HCT116 (cell line): ENCODE data around the gene SND1. TPM values are rescaled to one million over a fixed set of nuclear protein-coding genes. Genes with fewer than 3 reads are reported as not detected.

ENCODE experiments used
- ATAC-seq: fragments of 200-7000 bp; cut with Tn5 transposase; 2 replicates; pipeline ENCODE4 v1.9.1; 2020; ENCODE audit warnings: mild to moderate bottlenecking, moderate library complexity
- BruUV-seq: library from RNA; stranded (reverse); fragments of 400-500 nt; replicated peaks from 2 replicates; lab custom pipeline; 2021; lab: Mats Ljungman, UMichigan
- CTCF ChIA-PET: fragments of 300-600 bp; sonication (Branson Sonifier 250); formaldehyde crosslinking; loops from one replicate; lab custom pipeline; 2021; ENCODE audit warnings: antibody characterized with exemption; lab: Charles Lee
- POLR2A ChIA-PET: fragments of 300-600, 350-600 bp; sonication (Branson Sonifier 250); formaldehyde crosslinking; loops from one replicate; lab custom pipeline; 2021; ENCODE audit warnings: antibody characterized with exemption; lab: Charles Lee
- RAD21 ChIA-PET, 2 experiments: fragments of 300-600 bp; sonication (Branson Sonifier 250); formaldehyde crosslinking; loops; one replicate each; lab custom pipeline; 2023; ENCODE audit warnings: low total read pairs in 2 of 2; ENCODE audit not compliant: uncharacterized antibody in 2 of 2, unreplicated experiment in 2 of 2, low non-redundant PET in 1 of 2; lab: Charles Lee
- DNase-seq: peaks from one replicate; pipeline ENCODE4 v3.0.0-alpha.2; 2010; ENCODE audit warnings: low read depth, low spot score
- H2AFZ ChIP-seq: fragments of 200-600 bp; shearing (Covaris generic), sonication (generic); 2 replicates; pipeline ENCODE4 v1.6.1; 2017; ENCODE audit warnings: low read depth, mixed run types, mixed read lengths, antibody characterized with exemption, low read length; ENCODE audit not compliant: poor library complexity, severe bottlenecking
- H3K27ac ChIP-seq: 2 replicates; pipeline ENCODE4 v1.5.1; 2012; ENCODE audit warnings: low read depth, low read length
- H3K27me3 ChIP-seq: fragments of 200-600 bp; sonication (generic); 2 replicates; pipeline ENCODE4 v1.6.1; 2016; ENCODE audit warnings: mixed run types, low read length, mixed read lengths; ENCODE audit not compliant: insufficient read depth
- H3K36me3 ChIP-seq, 2 experiments: fragments of 200-500 bp in 1 of 2; fragments of 200-600 bp in 1 of 2; sonication (Bioruptor generic) in 1 of 2; sonication (generic) in 1 of 2; 2 replicates each; pipeline versions ENCODE4 v1.5.1 to v1.6.1; 2014 to 2016; ENCODE audit warnings: low read length in 2 of 2, inconsistent platforms in 1 of 2, mixed read lengths in 1 of 2, mixed run types in 1 of 2; ENCODE audit not compliant: insufficient read depth in 2 of 2, control insufficient read depth in 1 of 2
- H3K4me1 ChIP-seq, 2 experiments: fragments of 200-600 bp in 1 of 2; sonication (generic) in 1 of 2; 2 replicates each; pipeline versions ENCODE4 v1.5.1 to v1.6.1; 2012 to 2017; ENCODE audit warnings: low read length in 2 of 2, inconsistent platforms in 1 of 2, mild to moderate bottlenecking in 1 of 2, mixed read lengths in 1 of 2, mixed run types in 1 of 2, moderate library complexity in 1 of 2; ENCODE audit not compliant: insufficient read depth in 2 of 2, control insufficient read depth in 1 of 2
- H3K4me2 ChIP-seq: fragments of 200-600 bp; sonication (generic); 2 replicates; pipeline ENCODE4 v1.6.1; 2017; ENCODE audit warnings: mixed run types, low read length, mixed read lengths
- H3K4me3 ChIP-seq, 2 experiments: fragments of 200-600 bp in 1 of 2; sonication (generic) in 1 of 2; replicated peaks in 1 of 2; 2 replicates each; pipeline ENCODE4 v1.5.1; 2011 to 2016; ENCODE audit warnings: low read length in 2 of 2, control low read depth in 1 of 2, low read depth in 1 of 2, mild to moderate bottlenecking in 1 of 2, mixed read lengths in 1 of 2, mixed run types in 1 of 2
- H3K79me2 ChIP-seq: fragments of 200-600 bp; sonication (generic); 2 replicates; pipeline ENCODE4 v1.6.1; 2017; ENCODE audit warnings: mild to moderate bottlenecking, mixed run types, low read length, moderate library complexity, mixed read lengths; ENCODE audit not compliant: insufficient read depth
- H3K9ac ChIP-seq: fragments of 200-600 bp; sonication (generic); 2 replicates; pipeline ENCODE4 v1.6.1; 2016; ENCODE audit warnings: low read length, mixed read lengths
- H3K9me2 ChIP-seq: fragments of 200-600 bp; sonication (generic), shearing (Covaris generic); 2 replicates; pipeline ENCODE4 v1.6.1; 2017; ENCODE audit warnings: mixed run types, mild to moderate bottlenecking, moderate library complexity; ENCODE audit not compliant: insufficient read depth
- H3K9me3 ChIP-seq, 2 experiments: fragments of 200-500 bp in 1 of 2; fragments of 200-600 bp in 1 of 2; sonication (Bioruptor generic) in 1 of 2; sonication (generic) in 1 of 2; 2 replicates each; pipeline ENCODE4 v1.6.1; 2014 to 2017; ENCODE audit warnings: low read length in 2 of 2, mixed read lengths in 2 of 2, inconsistent platforms in 1 of 2, low read depth in 1 of 2, mild to moderate bottlenecking in 1 of 2, mixed run types in 1 of 2, moderate library complexity in 1 of 2; ENCODE audit not compliant: control insufficient read depth in 1 of 2, insufficient read depth in 1 of 2
- H4K20me1 ChIP-seq: fragments of 200-600 bp; sonication (generic), shearing (Covaris generic); 2 replicates; pipeline ENCODE4 v1.6.1; 2017; ENCODE audit warnings: mixed run types, mild to moderate bottlenecking, moderate library complexity; ENCODE audit not compliant: insufficient read depth
- ATF3 ChIP-seq: IDR thresholded peaks from 2 replicates; pipeline ENCODE4 v1.6.1; 2012
- CBX3 ChIP-seq: IDR thresholded peaks from 2 replicates; pipeline ENCODE4 v1.6.1; 2012; ENCODE audit warnings: low read depth
- CEBPB ChIP-seq: IDR thresholded peaks from 2 replicates; pipeline ENCODE4 v1.6.1; 2012; ENCODE audit warnings: low read depth
- ELF1 ChIP-seq: IDR thresholded peaks from 2 replicates; pipeline ENCODE4 v1.6.1; 2012; ENCODE audit warnings: low read depth, borderline replicate concordance
- EZH2 ChIP-seq: fragments of 200-600 bp; sonication (generic); IDR thresholded peaks from 2 replicates; pipeline ENCODE4 v1.6.1; 2017; ENCODE audit warnings: antibody characterized with exemption, mixed run types
- FOSL1 ChIP-seq: IDR thresholded peaks from 2 replicates; pipeline ENCODE4 v1.6.1; 2012; ENCODE audit warnings: low read depth
- JUND ChIP-seq: IDR thresholded peaks from 2 replicates; pipeline ENCODE4 v1.6.1; 2012
- MAX ChIP-seq: IDR thresholded peaks from 2 replicates; pipeline ENCODE4 v1.6.1; 2012
- POLR2A ChIP-seq: IDR thresholded peaks from 2 replicates; pipeline ENCODE4 v1.7.0; 2011; ENCODE audit warnings: borderline replicate concordance; ENCODE audit not compliant: insufficient read depth, insufficient read length; ENCODE audit errors: extremely low read depth
- POLR2AphosphoS5 ChIP-seq: IDR thresholded peaks from 2 replicates; pipeline ENCODE4 v1.6.1; 2011; ENCODE audit warnings: mild to moderate bottlenecking, low read depth, low read length, moderate library complexity
- RAD21 ChIP-seq: IDR thresholded peaks from 2 replicates; pipeline ENCODE4 v1.6.1; 2012; ENCODE audit warnings: low read depth, mild to moderate bottlenecking
- REST ChIP-seq: IDR thresholded peaks from 2 replicates; pipeline ENCODE4 v1.6.1; 2012; ENCODE audit warnings: low read depth
- SP1 ChIP-seq: IDR thresholded peaks from 2 replicates; pipeline ENCODE4 v1.6.1; 2012; ENCODE audit warnings: low read depth
- SRF ChIP-seq: IDR thresholded peaks from 2 replicates; pipeline ENCODE4 v1.6.1; 2012; ENCODE audit warnings: low read depth
- TCF7L2 ChIP-seq: IDR thresholded peaks from 2 replicates; pipeline ENCODE4 v1.7.0; 2011; ENCODE audit warnings: borderline replicate concordance, inconsistent platforms; ENCODE audit not compliant: insufficient read depth, insufficient read length; ENCODE audit errors: extremely low read depth
- YY1 ChIP-seq: IDR thresholded peaks from 2 replicates; pipeline ENCODE4 v1.6.1; 2011; ENCODE audit warnings: low read length, low read depth, moderate library complexity, mild to moderate bottlenecking; ENCODE audit not compliant: insufficient replicate concordance; ENCODE audit errors: extremely low read depth
- ZBTB33 ChIP-seq: IDR thresholded peaks from 2 replicates; pipeline ENCODE4 v1.6.1; 2011; ENCODE audit warnings: mild to moderate bottlenecking, low read length, moderate library complexity; ENCODE audit not compliant: insufficient replicate concordance; ENCODE audit errors: extremely low read depth
- ZFX ChIP-seq: fragments of 450-650 bp; IDR thresholded peaks from 2 replicates; pipeline ENCODE4 v1.6.1; 2017
- ZNF274 ChIP-seq: fragments of 200-500 bp; sonication (Bioruptor generic); IDR thresholded peaks from 2 replicates; pipeline ENCODE4 v1.6.1; 2014; ENCODE audit warnings: mild to moderate bottlenecking, low read depth, low read length, inconsistent platforms
- intact Hi-C: fragments of 100-400 bp; cut with micrococcal nuclease; formaldehyde crosslinking; loops from 2 replicates; pipeline ENCODE4 v1.10.0; 2022
- total RNA-seq: library from RNA; stranded (reverse); gene quantifications from one replicate; pipeline ENCODE4 v1.2.1, GENCODE V29; 2021; ENCODE audit not compliant: unreplicated experiment

The SND1 gene
- total RNA-seq, 1 experiment from 2014 or later: 169 TPM

- Histone ChIP-seq H3K79me2 (peaks cover 21% of the 10 kb centered on the region; the same call in 1 of the 2 replicates), H3K27me3 (no peaks in the 10 kb centered on the region), H3K4me3 (no peak overlapping the region), H3K9me2 (no peaks in the 10 kb centered on the region), H3K9me3 (no peaks in the 10 kb centered on the region), H3K36me3 (no peaks in the 10 kb centered on the region; a peak in 1 of 4 replicates), H3K4me2 (no peak overlapping the region), H3K4me1 (no peaks in the 10 kb centered on the region), H3K9ac (no peak overlapping the region), H3K27ac (no peak overlapping the region), H4K20me1 (0 out of 2 replicates have a peak, but pooled peaks cover 3% of the 10 kb centered on the region), H2AFZ (no peak overlapping the region)
- TF ChIP-seq EZH2 (no peak), SP1 (no peak), ZBTB33 (no peak), POLR2AphosphoS5 (no peak), YY1 (no peak), ATF3 (no peak), ZNF274 (no peak), CEBPB (no peak), CBX3 (no peak), ELF1 (no peak), FOSL1 (no peak), POLR2A (no peak), REST (no peak), RAD21 (no peak), ZFX (no peak), MAX (no peak), TCF7L2 (no peak), JUND (no peak), SRF (no peak)
- ChIA-PET RAD21 (no interaction called here), CTCF (no interaction called here), POLR2A (no interaction called here)
- ATAC-seq (no peak), DNase-seq (no peak)
- BruUV-seq: no TSS peak
- intact Hi-C loops: no loop called here
Observed at GRCh38 chr7:127845522-127846214, 193.7 kb downstream of the SND1 start.
